Keratinocyte (primary cell): ENCODE measurements around the gene PHKA2. TPM values are rescaled to one million over a fixed set of nuclear protein-coding genes. Genes with fewer than 3 reads are reported as not detected.

Experiments
- DNase-seq: peaks from one replicate; pipeline ENCODE4 v3.0.0-alpha.2; 2011; ENCODE audit warnings: low read depth, missing footprints, low spot score
- FAIRE-seq: peaks from 2 replicates; lab custom pipeline; 2011; peaks lifted over from hg19 to GRCh38; lab: Jason Lieb, UNC
- H2AFZ ChIP-seq: 2 replicates; pipeline ENCODE4 v1.6.0; 2012; ENCODE audit warnings: low read length, control low read depth, inconsistent platforms; ENCODE audit not compliant: control insufficient read depth
- H3K27ac ChIP-seq: 2 replicates; pipeline ENCODE4 v1.5.1; 2011; ENCODE audit warnings: low read length; ENCODE audit not compliant: control insufficient read depth, insufficient read depth
- H3K27me3 ChIP-seq: 3 replicates; pipeline ENCODE4 v1.6.0; 2011; ENCODE audit warnings: low read length; ENCODE audit not compliant: control insufficient read depth, insufficient read depth; ENCODE audit errors: extremely low read depth
- H3K36me3 ChIP-seq, 2 experiments: 2 replicates in 1 of 2; 3 replicates in 1 of 2; pipeline ENCODE4 v1.5.1; 2011; ENCODE audit warnings: low read length in 2 of 2, mild to moderate bottlenecking in 1 of 2; ENCODE audit not compliant: control insufficient read depth in 2 of 2, insufficient read depth in 2 of 2; ENCODE audit errors: extremely low read depth in 1 of 2
- H3K4me1 ChIP-seq: 3 replicates; pipeline ENCODE4 v1.5.1; 2011; ENCODE audit warnings: low read length; ENCODE audit not compliant: control insufficient read depth, insufficient read depth; ENCODE audit errors: extremely low read depth
- H3K4me2 ChIP-seq: 3 replicates; pipeline ENCODE4 v1.6.0; 2011; ENCODE audit warnings: low read depth, low read length; ENCODE audit not compliant: control insufficient read depth, insufficient read depth; ENCODE audit errors: extremely low read depth
- H3K4me3 ChIP-seq, 3 experiments: fragments of 200-600 bp in 1 of 3; sonication (generic) in 1 of 3; 2 replicates in 2 of 3; 3 replicates in 1 of 3; pipeline ENCODE4 v1.5.1; 2011 to 2016; ENCODE audit warnings: low read length in 3 of 3, mild to moderate bottlenecking in 3 of 3, control low read depth in 2 of 3, inconsistent platforms in 1 of 3, low read depth in 1 of 3, mixed read lengths in 1 of 3, mixed run types in 1 of 3, moderate library complexity in 1 of 3; ENCODE audit not compliant: control insufficient read depth in 2 of 3, insufficient read depth in 2 of 3; ENCODE audit errors: extremely low read depth in 1 of 3
- H3K79me2 ChIP-seq: 2 replicates; pipeline ENCODE4 v1.6.0; 2012; ENCODE audit warnings: low read length; ENCODE audit not compliant: control insufficient read depth, insufficient read depth
- H3K9ac ChIP-seq: 3 replicates; pipeline ENCODE4 v1.6.0; 2011; ENCODE audit warnings: low read length; ENCODE audit not compliant: control insufficient read depth, insufficient read depth; ENCODE audit errors: extremely low read depth
- H3K9me1 ChIP-seq: 3 replicates; pipeline ENCODE4 v1.6.0; 2011; ENCODE audit warnings: low read length; ENCODE audit not compliant: control insufficient read depth, insufficient read depth; ENCODE audit errors: extremely low read depth
- H3K9me3 ChIP-seq: 2 replicates; pipeline ENCODE4 v1.5.1; 2012; ENCODE audit warnings: low read depth, low read length; ENCODE audit not compliant: control insufficient read depth
- H4K20me1 ChIP-seq: 3 replicates; pipeline ENCODE4 v1.6.0; 2011; ENCODE audit warnings: low read length; ENCODE audit not compliant: control insufficient read depth, insufficient read depth; ENCODE audit errors: extremely low read depth
- EZH2 ChIP-seq: IDR thresholded peaks from one replicate; pipeline ENCODE4 v1.6.1; 2012; ENCODE audit warnings: inconsistent platforms, mild to moderate bottlenecking, low read length, moderate library complexity
- dilution Hi-C: fragments of 300-500 bp; cut with MboI; formaldehyde crosslinking; loops from one replicate; pipeline ENCODE4 v1.7.0; 2020; ENCODE audit warnings: low sequenced_read_pairs; ENCODE audit not compliant: extremely low pct_ligation_motif_present
- polyA plus RNA-seq, 5 experiments: library from polyadenylated mRNA; depleted of rRNA in 3 of 5; stranded (reverse) in 3 of 5; stranded (forward) in 1 of 5; unstranded in 1 of 5; fragments of >200 nt; gene quantifications; 1 replicate in 1 of 5; 2 replicates in 3 of 5; 3 replicates in 1 of 5; pipeline versions ENCODE4 v1.2.1 to v1.2.3, GENCODE V29; 2011 to 2012; ENCODE audit warnings: missing spikeins in 2 of 5, low read depth in 1 of 5, low replicate concordance in 1 of 5
- TF ChIP-seq, protein P1 (sequence below), 3 experiments: IDR thresholded peaks in 1 of 3; conservative IDR thresholded peaks in 1 of 3; optimal IDR thresholded peaks in 1 of 3; 2 replicates in 2 of 3; 3 replicates in 1 of 3; pipeline versions ENCODE3 to v1.5.1; 2011; ENCODE audit warnings: low read length in 3 of 3, mild to moderate bottlenecking in 3 of 3, moderate library complexity in 2 of 3, control low read depth in 1 of 3, inconsistent platforms in 1 of 3; ENCODE audit not compliant: insufficient read depth in 2 of 3; ENCODE audit errors: extremely low read depth in 1 of 3

Gene PHKA2
- polyA plus RNA-seq, 1 donor (not counting 4 experiments of a cell fraction or from before 2014, with no cell fraction given) = 14.1 TPM

DNA sequence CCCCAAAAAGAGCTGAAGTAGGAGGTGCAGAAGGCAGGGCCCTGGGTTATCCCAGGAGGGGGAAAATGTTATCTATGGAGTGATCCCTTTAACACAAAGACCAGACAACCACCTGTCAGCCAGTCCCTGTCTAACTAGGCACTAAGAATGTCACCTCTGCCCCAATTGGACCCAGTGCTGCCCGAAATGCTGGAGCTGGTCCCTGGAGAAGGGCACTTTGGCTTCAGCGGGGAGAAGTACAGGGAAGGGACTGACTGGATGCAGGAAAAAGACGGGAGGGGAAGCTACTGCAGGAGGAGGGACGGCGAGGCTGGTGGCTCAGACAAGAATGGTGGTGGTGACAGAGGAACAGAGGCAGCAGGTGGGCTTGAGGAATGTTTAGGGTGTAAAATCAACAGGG lies 17.3 kb downstream of the PHKA2 start:
- TF ChIP-seq, protein P1, sequence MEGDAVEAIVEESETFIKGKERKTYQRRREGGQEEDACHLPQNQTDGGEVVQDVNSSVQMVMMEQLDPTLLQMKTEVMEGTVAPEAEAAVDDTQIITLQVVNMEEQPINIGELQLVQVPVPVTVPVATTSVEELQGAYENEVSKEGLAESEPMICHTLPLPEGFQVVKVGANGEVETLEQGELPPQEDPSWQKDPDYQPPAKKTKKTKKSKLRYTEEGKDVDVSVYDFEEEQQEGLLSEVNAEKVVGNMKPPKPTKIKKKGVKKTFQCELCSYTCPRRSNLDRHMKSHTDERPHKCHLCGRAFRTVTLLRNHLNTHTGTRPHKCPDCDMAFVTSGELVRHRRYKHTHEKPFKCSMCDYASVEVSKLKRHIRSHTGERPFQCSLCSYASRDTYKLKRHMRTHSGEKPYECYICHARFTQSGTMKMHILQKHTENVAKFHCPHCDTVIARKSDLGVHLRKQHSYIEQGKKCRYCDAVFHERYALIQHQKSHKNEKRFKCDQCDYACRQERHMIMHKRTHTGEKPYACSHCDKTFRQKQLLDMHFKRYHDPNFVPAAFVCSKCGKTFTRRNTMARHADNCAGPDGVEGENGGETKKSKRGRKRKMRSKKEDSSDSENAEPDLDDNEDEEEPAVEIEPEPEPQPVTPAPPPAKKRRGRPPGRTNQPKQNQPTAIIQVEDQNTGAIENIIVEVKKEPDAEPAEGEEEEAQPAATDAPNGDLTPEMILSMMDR (optimal IDR thresholded peaks at IDR 0.05 in 1 of 3, IDR thresholded peaks at IDR 0.05 in 1 of 3, conservative IDR thresholded peaks at IDR 0.05 in 1 of 3; ENCODE audit: extremely low read depth in 1 of 3, insufficient read depth in 2 of 3, low read length in 3 of 3) = no peak
- TF ChIP-seq EZH2 = no peak
- dilution Hi-C loops = no loop called here

DNA sequence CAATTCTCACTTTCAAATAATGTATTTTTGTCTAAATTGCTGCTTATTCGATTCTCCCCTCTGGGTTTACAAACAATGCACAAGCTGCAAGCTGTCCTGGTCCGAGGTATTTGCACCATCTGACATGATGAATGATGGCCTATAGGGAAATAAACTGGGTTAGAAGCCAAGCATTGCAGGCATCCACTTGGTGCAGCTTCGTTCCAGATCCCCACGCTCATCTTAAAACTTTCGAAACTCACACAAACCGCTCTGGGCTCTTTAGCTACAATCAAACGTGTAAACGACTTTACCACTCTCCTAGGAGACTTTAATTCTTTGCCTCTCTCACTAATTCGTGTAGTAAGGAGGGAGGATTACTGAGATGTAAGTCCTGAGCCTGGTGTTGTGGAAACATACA lies 19.0 kb downstream of the PHKA2 start:
- Histone ChIP-seq H3K4me3 (no peak overlapping the region), H4K20me1 (no peaks in the 10 kb centered on the region), H3K4me1 (peaks cover 28% of the 10 kb centered on the region), H3K4me2 (no peak overlapping the region), H3K79me2 (peaks cover 6% of the 10 kb centered on the region), H3K27me3 (no peaks in the 10 kb centered on the region), H3K9ac (no peak overlapping the region), H3K27ac (no peak overlapping the region), H2AFZ (no peak overlapping the region), H3K9me3 (no peaks in the 10 kb centered on the region), H3K9me1 (no peaks in the 10 kb centered on the region), H3K36me3 (no peaks in the 10 kb centered on the region)
- peak; percentile 51 for FAIRE-seq
- dilution Hi-C loops = no loop called here
- DNase-seq = no peak
- TF ChIP-seq EZH2 = no peak
- TF ChIP-seq, protein P1 (optimal IDR thresholded peaks at IDR 0.05 in 1 of 3, IDR thresholded peaks at IDR 0.05 in 1 of 3, conservative IDR thresholded peaks at IDR 0.05 in 1 of 3; ENCODE audit: extremely low read depth in 1 of 3, insufficient read depth in 2 of 3, low read length in 3 of 3) = no peak

More for the DNA sequence above, 17.3 kb downstream of the PHKA2 start:
- Histone ChIP-seq H2AFZ (no peak overlapping the region), H3K27ac (no peak overlapping the region), H3K79me2 (peaks cover 4% of the 10 kb centered on the region), H3K9me3 (no peaks in the 10 kb centered on the region), H3K36me3 (no peaks in the 10 kb centered on the region), H4K20me1 (no peaks in the 10 kb centered on the region), H3K4me2 (no peak overlapping the region), H3K27me3 (no peaks in the 10 kb centered on the region), H3K9me1 (no peaks in the 10 kb centered on the region), H3K4me1 (peaks cover 27% of the 10 kb centered on the region), H3K9ac (no peak overlapping the region), H3K4me3 (no peak overlapping the region)
- DNase-seq (no peak), FAIRE-seq (no peak)
